Measurements from ENCODE around the gene MARCHF10. TPM values are rescaled to one million over a fixed set of nuclear protein-coding genes. Genes with fewer than 3 reads are reported as not detected.

Gene MARCHF10
- total and polyA plus RNA-seq, 9 of the 15 experiments (the other 6 are each of a cell fraction or from before 2014, with no cell fraction given): not detected

- TF ChIP-seq ILF3 (IDR thresholded peaks at IDR 0.05; ENCODE audit: borderline replicate concordance) (no peak), SMARCC2 (IDR thresholded peaks at IDR 0.05; ENCODE audit: low read depth) (no peak), RBM17 (IDR thresholded peaks at IDR 0.05; ENCODE audit: borderline replicate concordance, low read depth, low read length) (no peak), ZZZ3 (IDR thresholded peaks at IDR 0.05) (no peak), MCM2 (IDR thresholded peaks at IDR 0.05; ENCODE audit: low read depth) (no peak), ZNF24 (IDR thresholded peaks at IDR 0.05) (no peak), ZNF696 (CRISPR knock-in tag; conservative IDR thresholded peaks at IDR 0.05) (no peak), GTF3C2 (IDR thresholded peaks at IDR 0.05; ENCODE audit: borderline replicate concordance, extremely low read depth, insufficient read length) (no peak), ZNF75A (CRISPR knock-in tag; IDR thresholded peaks at IDR 0.05) (no peak)
Measured at GRCh38 chr17:62751060-62751691, 56.9 kb downstream of the MARCHF10 start (continued).

Data from K562 (cell line).